ENCODE measurements around the gene ARHGAP9. TPM values are rescaled to one million over a fixed set of nuclear protein-coding genes. Genes with fewer than 3 reads are reported as not detected.

ARHGAP9 gene
- total RNA-seq, 2 experiments from 2014 or later: 354 to 370 TPM

DNA sequence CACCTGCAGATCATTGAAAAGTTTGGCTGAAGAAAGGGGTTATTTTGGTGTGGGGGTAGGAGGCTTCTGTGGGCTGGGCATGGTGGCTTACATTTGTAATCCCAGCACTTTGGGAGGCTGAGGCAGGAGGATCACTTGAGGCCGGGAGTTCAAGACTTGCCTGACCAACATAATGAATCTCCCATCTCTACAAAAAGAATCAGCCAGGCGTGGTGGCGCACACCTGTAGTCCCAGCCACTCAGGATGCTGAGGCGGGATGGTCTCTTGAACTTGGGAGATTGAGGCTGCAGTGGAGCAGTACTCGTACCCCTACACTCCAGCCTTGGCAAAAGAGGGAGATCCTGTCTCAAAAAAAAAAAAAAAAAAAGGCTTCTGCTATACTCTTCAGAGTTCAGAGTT, 33.6 kb upstream of the ARHGAP9 start:
- Mint-ChIP-seq H3K36me3 (ENCODE audit: low read depth) (peaks cover 86% of the 10 kb centered on the region), H3K4me3 (no peak overlapping the region), H3K9me3 (no peaks in the 10 kb centered on the region), H3K4me1 (ENCODE audit: low read depth) (peaks cover 9% of the 10 kb centered on the region), H3K27ac (peak overlapping the region; percentile 53), H3K27me3 (no peaks in the 10 kb centered on the region)
- TF ChIP-seq, protein P1, sequence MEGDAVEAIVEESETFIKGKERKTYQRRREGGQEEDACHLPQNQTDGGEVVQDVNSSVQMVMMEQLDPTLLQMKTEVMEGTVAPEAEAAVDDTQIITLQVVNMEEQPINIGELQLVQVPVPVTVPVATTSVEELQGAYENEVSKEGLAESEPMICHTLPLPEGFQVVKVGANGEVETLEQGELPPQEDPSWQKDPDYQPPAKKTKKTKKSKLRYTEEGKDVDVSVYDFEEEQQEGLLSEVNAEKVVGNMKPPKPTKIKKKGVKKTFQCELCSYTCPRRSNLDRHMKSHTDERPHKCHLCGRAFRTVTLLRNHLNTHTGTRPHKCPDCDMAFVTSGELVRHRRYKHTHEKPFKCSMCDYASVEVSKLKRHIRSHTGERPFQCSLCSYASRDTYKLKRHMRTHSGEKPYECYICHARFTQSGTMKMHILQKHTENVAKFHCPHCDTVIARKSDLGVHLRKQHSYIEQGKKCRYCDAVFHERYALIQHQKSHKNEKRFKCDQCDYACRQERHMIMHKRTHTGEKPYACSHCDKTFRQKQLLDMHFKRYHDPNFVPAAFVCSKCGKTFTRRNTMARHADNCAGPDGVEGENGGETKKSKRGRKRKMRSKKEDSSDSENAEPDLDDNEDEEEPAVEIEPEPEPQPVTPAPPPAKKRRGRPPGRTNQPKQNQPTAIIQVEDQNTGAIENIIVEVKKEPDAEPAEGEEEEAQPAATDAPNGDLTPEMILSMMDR (IDR thresholded peaks at IDR 0.05): no peak
- Histone ChIP-seq H3K27ac (ENCODE audit: low read depth in 1 of 2, low read length in 2 of 2) (no peak overlapping the region), H3K4me3 (ENCODE audit: low read length) (no peak overlapping the region), H3K36me3 (ENCODE audit: insufficient read depth, low read length) (peaks cover 87% of the 10 kb centered on the region), H3K27me3 (ENCODE audit: control insufficient read depth in 1 of 2, insufficient read depth in 2 of 2, low read length in 2 of 2) (no peaks in the 10 kb centered on the region), H3K9me3 (ENCODE audit: control insufficient read depth in 1 of 2, insufficient read depth in 1 of 2, low read length in 2 of 2) (no peaks in the 10 kb centered on the region), H3K4me1 (ENCODE audit: insufficient read depth, low read length) (peaks cover 5% of the 10 kb centered on the region)
- intact Hi-C loops (cut with DNase I, micrococcal nuclease): no loop called here
- ChIA-PET CTCF (interaction anchor here (1.5 kb wide), 1 partner anchor 33 kb away, joined by 3 read pairs; the partner anchor contains the start of gene DCTN2), POLR2A (interaction anchor here (0.6 kb wide), 1 partner anchor 59 kb away, joined by 4 read pairs; no protein-coding TSS in a partner anchor)
- DNase-seq: no peak
- no peak for ATAC-seq (ENCODE audit: poor library complexity)

DNA sequence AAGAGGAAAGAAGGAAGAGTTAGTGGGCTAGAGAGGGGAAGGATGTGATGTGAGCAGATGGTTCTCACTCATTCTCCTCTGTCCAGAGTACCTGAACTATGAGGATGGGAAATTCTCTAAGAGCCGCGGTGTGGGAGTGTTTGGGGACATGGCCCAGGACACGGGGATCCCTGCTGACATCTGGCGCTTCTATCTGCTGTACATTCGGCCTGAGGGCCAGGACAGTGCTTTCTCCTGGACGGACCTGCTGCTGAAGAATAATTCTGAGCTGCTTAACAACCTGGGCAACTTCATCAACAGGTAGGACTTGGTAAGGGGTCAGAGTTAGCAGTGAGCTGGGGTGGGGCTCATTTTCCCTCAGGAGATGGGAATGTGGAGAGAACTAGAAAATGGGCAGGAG, 33.0 kb upstream of the ARHGAP9 start:
- ATAC-seq (ENCODE audit: poor library complexity) (no peak), DNase-seq (no peak)
- H3K27ac Mint-ChIP-seq: peak overlapping the region; percentile 53
- POLR2A ChIA-PET: no interaction called here
- CTCF ChIA-PET: interaction anchor here (1.5 kb wide), 1 partner anchor 34 kb away, joined by 3 read pairs; the partner anchor contains the start of gene DCTN2
- H3K4me1 Mint-ChIP-seq (ENCODE audit: low read depth): peaks cover 5% of the 10 kb centered on the region
- intact Hi-C loops (cut with DNase I, micrococcal nuclease): no loop called here
- H3K4me3 ChIP-seq (ENCODE audit: low read length): no peak overlapping the region
- no peak overlapping the region for H3K27ac ChIP-seq (ENCODE audit: low read depth in 1 of 2, low read length in 2 of 2)
- no peak overlapping the region for H3K4me3 Mint-ChIP-seq
- H3K4me1 ChIP-seq (ENCODE audit: insufficient read depth, low read length): peaks cover under 1% of the 10 kb centered on the region
- no peaks in the 10 kb centered on the region for H3K27me3 Mint-ChIP-seq
- peaks cover 82% of the 10 kb centered on the region for H3K36me3 ChIP-seq (ENCODE audit: insufficient read depth, low read length)
- peaks cover 80% of the 10 kb centered on the region for H3K36me3 Mint-ChIP-seq (ENCODE audit: low read depth)
- H3K9me3 ChIP-seq (ENCODE audit: control insufficient read depth in 1 of 2, insufficient read depth in 1 of 2, low read length in 2 of 2): no peaks in the 10 kb centered on the region
- TF ChIP-seq, protein P1 (IDR thresholded peaks at IDR 0.05): no peak
- H3K27me3 ChIP-seq (ENCODE audit: control insufficient read depth in 1 of 2, insufficient read depth in 2 of 2, low read length in 2 of 2): no peaks in the 10 kb centered on the region
- H3K9me3 Mint-ChIP-seq: no peaks in the 10 kb centered on the region

DNA sequence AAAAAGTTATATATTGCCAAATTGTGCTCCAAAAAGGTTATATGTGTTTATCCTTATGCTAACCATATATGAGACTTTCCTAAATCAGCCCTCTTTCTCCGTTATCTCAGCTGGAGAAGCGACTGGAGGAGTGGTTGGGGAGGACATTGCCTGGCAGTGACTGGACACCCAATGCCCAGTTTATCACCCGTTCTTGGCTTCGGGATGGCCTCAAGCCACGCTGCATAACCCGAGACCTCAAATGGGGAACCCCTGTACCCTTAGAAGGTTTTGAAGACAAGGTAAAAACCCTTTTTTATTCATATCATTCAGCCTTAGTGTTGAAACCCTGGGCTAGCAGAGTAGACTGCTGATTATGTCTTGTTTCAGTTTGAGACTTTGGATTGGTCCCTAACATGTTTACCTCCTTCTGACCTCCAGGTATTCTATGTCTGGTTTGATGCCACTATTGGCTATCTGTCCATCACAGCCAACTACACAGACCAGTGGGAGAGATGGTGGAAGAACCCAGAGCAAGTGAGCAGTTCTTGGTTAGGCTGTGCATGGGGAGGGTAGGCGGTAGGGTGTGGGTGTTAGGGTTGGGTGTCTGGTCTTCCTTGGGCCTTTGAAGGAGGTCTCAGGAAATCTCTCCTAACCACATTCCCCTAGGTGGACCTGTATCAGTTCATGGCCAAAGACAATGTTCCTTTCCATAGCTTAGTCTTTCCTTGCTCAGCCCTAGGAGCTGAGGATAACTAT, 32.1 kb upstream of the ARHGAP9 start:
- H3K36me3 ChIP-seq (ENCODE audit: insufficient read depth, low read length): peaks cover 73% of the 10 kb centered on the region
- no peaks in the 10 kb centered on the region for H3K4me1 Mint-ChIP-seq (ENCODE audit: low read depth)
- H3K27me3 Mint-ChIP-seq: no peaks in the 10 kb centered on the region
- no peaks in the 10 kb centered on the region for H3K9me3 Mint-ChIP-seq
- peak overlapping the region; percentile 53 for H3K27ac Mint-ChIP-seq
- ATAC-seq (ENCODE audit: poor library complexity) (no peak), DNase-seq (no peak)
- H3K36me3 Mint-ChIP-seq (ENCODE audit: low read depth): peaks cover 71% of the 10 kb centered on the region
- TF ChIP-seq, protein P1 (IDR thresholded peaks at IDR 0.05): no peak
- H3K4me3 ChIP-seq (ENCODE audit: low read length): no peak overlapping the region
- no peak overlapping the region for H3K4me3 Mint-ChIP-seq
- intact Hi-C loops (cut with DNase I, micrococcal nuclease): no loop called here
- no peaks in the 10 kb centered on the region for H3K27me3 ChIP-seq (ENCODE audit: control insufficient read depth in 1 of 2, insufficient read depth in 2 of 2, low read length in 2 of 2)
- H3K4me1 ChIP-seq (ENCODE audit: insufficient read depth, low read length): no peaks in the 10 kb centered on the region
- no peaks in the 10 kb centered on the region for H3K9me3 ChIP-seq (ENCODE audit: control insufficient read depth in 1 of 2, insufficient read depth in 1 of 2, low read length in 2 of 2)
- POLR2A ChIA-PET: interaction anchor here (0.6 kb wide), 1 partner anchor 1773 kb away, joined by 3 read pairs; no protein-coding TSS in a partner anchor
- CTCF ChIA-PET: interaction anchor here (1.5 kb wide), 1 partner anchor 35 kb away, joined by 3 read pairs; the partner anchor contains the start of gene DCTN2
- H3K27ac ChIP-seq (ENCODE audit: low read depth in 1 of 2, low read length in 2 of 2): peak overlapping the region in 1 of 2 donors; percentile 3
